HepG2 (cell line): ENCODE results near the gene VAMP2. TPM values are rescaled to one million over a fixed set of nuclear protein-coding genes. Genes with fewer than 3 reads are reported as not detected.
A peak's percentile ranks its signal among the peaks of the same experiment; 100 is the strongest.

ENCODE experiments used
- AGO1 ChIP-seq: fragments of 200-400 bp; formaldehyde crosslinking; IDR thresholded peaks from 2 replicates; pipeline ENCODE4 v1.6.1; 2017; ENCODE audit warnings: mild to moderate bottlenecking, low read depth, low read length, moderate library complexity; ENCODE audit not compliant: poor library complexity, severe bottlenecking
- ATF7-NPFF ChIP-seq: sonication (generic); formaldehyde crosslinking; IDR thresholded peaks from 2 replicates; pipeline ENCODE4 v1.8.1; 2023; ENCODE audit warnings: mild to moderate bottlenecking, low read depth, missing genetic modification reagents, moderate library complexity
- CREB1 ChIP-seq, 2 experiments: fragments of 450-650 bp in 1 of 2; IDR thresholded peaks; 2 replicates each; pipeline ENCODE4 v1.6.1; 2016 to 2017; ENCODE audit warnings: control low read depth in 1 of 2, mild to moderate bottlenecking in 1 of 2, missing compliant biosample characterization in 1 of 2, missing genetic modification characterization in 1 of 2
- DNMT1 ChIP-seq: sonication (generic); formaldehyde crosslinking; IDR thresholded peaks from 2 replicates; pipeline ENCODE4 v1.5.1; 2020; ENCODE audit warnings: mild to moderate bottlenecking, missing genetic modification reagents
- DR1 ChIP-seq: sonication (generic); formaldehyde crosslinking; IDR thresholded peaks from 2 replicates; pipeline ENCODE4 v1.8.0; 2021; ENCODE audit warnings: mild to moderate bottlenecking, missing genetic modification reagents, inconsistent platforms
- EHMT2 ChIP-seq: fragments of 200-600 bp; sonication (generic); IDR thresholded peaks from 2 replicates; pipeline ENCODE4 v1.7.0; 2017; ENCODE audit warnings: antibody characterized with exemption, low read depth, low read length, borderline replicate concordance
- HNRNPLL ChIP-seq: fragments of 200-400 bp; formaldehyde crosslinking; IDR thresholded peaks from 2 replicates; pipeline ENCODE4 v1.6.1; 2017; ENCODE audit warnings: mild to moderate bottlenecking, low read depth, low read length; ENCODE audit not compliant: poor library complexity, severe bottlenecking
- HOXA5 ChIP-seq: sonication (generic); formaldehyde crosslinking; IDR thresholded peaks from 2 replicates; pipeline ENCODE4 v1.4.0; 2020; ENCODE audit warnings: missing genetic modification reagents
- HOXD1 ChIP-seq: sonication (generic); formaldehyde crosslinking; IDR thresholded peaks from 2 replicates; pipeline ENCODE4 v1.5.0; 2020; ENCODE audit warnings: missing genetic modification reagents
- JDP2 ChIP-seq: sonication (generic); formaldehyde crosslinking; IDR thresholded peaks from 2 replicates; pipeline ENCODE4 v1.8.1; 2022; ENCODE audit warnings: missing genetic modification reagents, borderline replicate concordance
- JUNB ChIP-seq: sonication (generic); formaldehyde crosslinking; IDR thresholded peaks from 2 replicates; pipeline ENCODE4 v1.8.0; 2022; ENCODE audit warnings: missing genetic modification reagents, mild to moderate bottlenecking, borderline replicate concordance
- KDM4B ChIP-seq: sonication (generic); formaldehyde crosslinking; IDR thresholded peaks from 2 replicates; pipeline ENCODE4 v1.4.0; 2020; ENCODE audit warnings: missing genetic modification reagents
- KLF12 ChIP-seq: sonication (generic); formaldehyde crosslinking; IDR thresholded peaks from 2 replicates; pipeline ENCODE4 v1.4.0; 2020; ENCODE audit warnings: missing genetic modification reagents, borderline replicate concordance
- KLF16 ChIP-seq, 2 experiments: sonication (generic) in 1 of 2; formaldehyde crosslinking in 1 of 2; IDR thresholded peaks; 2 replicates each; pipeline versions ENCODE4 v1.6.1 to v1.8.0; 2016 to 2023; ENCODE audit warnings: missing genetic modification reagents in 2 of 2, missing compliant biosample characterization in 1 of 2
- MIER3 ChIP-seq: IDR thresholded peaks from 2 replicates; pipeline ENCODE4 v1.6.1; 2016; ENCODE audit warnings: missing compliant biosample characterization, borderline replicate concordance
- NAIF1 ChIP-seq: sonication (generic); formaldehyde crosslinking; IDR thresholded peaks from 2 replicates; pipeline ENCODE4 v1.5.0; 2020; ENCODE audit warnings: mild to moderate bottlenecking, missing genetic modification reagents, borderline replicate concordance
- PPARG ChIP-seq: conservative IDR thresholded peaks from 2 replicates; pipeline ENCODE4 v1.6.1; 2016; ENCODE audit warnings: missing biosample characterization, missing genetic modification reagents
- RARG ChIP-seq: sonication (generic); formaldehyde crosslinking; IDR thresholded peaks from 2 replicates; pipeline ENCODE4 v1.4.0; 2020; ENCODE audit warnings: low read depth, mild to moderate bottlenecking, missing genetic modification reagents
- RNF2 ChIP-seq: fragments of 450-650 bp; conservative IDR thresholded peaks from 2 replicates; pipeline ENCODE4 v1.6.1; 2016; ENCODE audit warnings: low read depth
- SP1 ChIP-seq, 2 experiments: fragments of 450-650 bp in 1 of 2; sonication (generic) in 1 of 2; formaldehyde crosslinking in 1 of 2; IDR thresholded peaks; 2 replicates each; pipeline versions ENCODE4 v1.4.0 to v1.6.1; 2016 to 2020; ENCODE audit warnings: missing genetic modification reagents in 1 of 2
- WIZ ChIP-seq: sonication (generic); formaldehyde crosslinking; IDR thresholded peaks from 2 replicates; pipeline ENCODE4 v1.5.1; 2020; ENCODE audit warnings: mild to moderate bottlenecking, missing genetic modification reagents
- ZFP90 ChIP-seq: sonication (generic); formaldehyde crosslinking; IDR thresholded peaks from 2 replicates; pipeline ENCODE4 v1.8.0; 2022; ENCODE audit warnings: missing genetic modification reagents, mild to moderate bottlenecking, inconsistent platforms, borderline replicate concordance
- ZIK1 ChIP-seq: sonication (generic); formaldehyde crosslinking; IDR thresholded peaks from 2 replicates; pipeline ENCODE4 v1.5.0; 2020; ENCODE audit warnings: mild to moderate bottlenecking, low read depth, missing genetic modification reagents, borderline replicate concordance
- ZNF501 ChIP-seq: sonication (generic); formaldehyde crosslinking; IDR thresholded peaks from 2 replicates; pipeline ENCODE4 v1.5.1; 2020; ENCODE audit warnings: mild to moderate bottlenecking, moderate library complexity, missing genetic modification reagents
- ZNF564 ChIP-seq: sonication (generic); formaldehyde crosslinking; IDR thresholded peaks from 2 replicates; pipeline ENCODE4 v1.8.1; 2023; ENCODE audit warnings: mild to moderate bottlenecking, missing genetic modification reagents
- ZNF567 ChIP-seq: sonication (generic); formaldehyde crosslinking; IDR thresholded peaks from 2 replicates; pipeline ENCODE4 v1.8.1; 2023; ENCODE audit warnings: mild to moderate bottlenecking, missing genetic modification reagents, borderline replicate concordance
- ZNF576 ChIP-seq: sonication (generic); formaldehyde crosslinking; IDR thresholded peaks from 2 replicates; pipeline ENCODE4 v1.4.0; 2020; ENCODE audit warnings: mild to moderate bottlenecking, missing genetic modification reagents
- ZNF891 ChIP-seq: sonication (generic); formaldehyde crosslinking; IDR thresholded peaks from 2 replicates; pipeline ENCODE4 v1.5.0; 2020; ENCODE audit warnings: mild to moderate bottlenecking, missing genetic modification reagents
- polyA plus RNA-seq, 8 experiments: library from polyadenylated mRNA; depleted of rRNA in 3 of 8; stranded (reverse) in 7 of 8; unstranded in 1 of 8; fragments of >200 nt; fragmentation: Illumina TruSeq in 4 of 8; extraction: Trizol in 4 of 8; gene quantifications; 2 replicates each; pipeline versions ENCODE4 v1.2.1 to v1.2.3, GENCODE V29; 2011 to 2016; ENCODE audit warnings: low read depth in 4 of 8, missing spikeins in 1 of 8, mixed read lengths in 1 of 8; ENCODE audit not compliant: insufficient read depth in 1 of 8
- total RNA-seq, 5 experiments: library from RNA; depleted of rRNA; stranded (reverse); fragments of >200 nt; fragmentation: Illumina TruSeq; extraction: Trizol; gene quantifications; 2 replicates each; pipeline ENCODE4 v1.2.3, GENCODE V29; 2016; ENCODE audit warnings: low read depth in 1 of 5

VAMP2 gene
- total and polyA plus RNA-seq, 2 of the 13 experiments (the other 11 are each of a cell fraction or from before 2014, with no cell fraction given) = 3.9 to 17.2 TPM

- TF ChIP-seq SP1 (IDR thresholded peaks at IDR 0.05) (no peak), SP1 (CRISPR knock-in tag; IDR thresholded peaks at IDR 0.05) (no peak), RARG (0 out of 2 replicates have a peak, but pooled peaks have one; percentile 61), ZFP90 (CRISPR knock-in tag) (peak; percentile 68; the same call in 1 of the 2 replicates), ZNF576 (CRISPR knock-in tag) (no peak), DR1 (CRISPR knock-in tag) (peak; percentile 76; the same call in 1 of the 2 replicates), ZIK1 (no peak), KLF16 (CRISPR knock-in tag; IDR thresholded peaks at IDR 0.05) (peak in 1 of 2 experiments; percentile 64; a peak in 2 of 4 replicates), AGO1 (no peak), HOXD1 (CRISPR knock-in tag) (0 out of 2 replicates have a peak, but pooled peaks have one; percentile 52), WIZ (no peak), MIER3 (CRISPR knock-in tag) (no peak), KDM4B (CRISPR knock-in tag) (no peak), JDP2 (CRISPR knock-in tag) (no peak), ATF7-NPFF (CRISPR knock-in tag) (peak; percentile 97), HOXA5 (CRISPR knock-in tag) (no peak), KLF12 (CRISPR knock-in tag) (0 out of 2 replicates have a peak, but pooled peaks have one; percentile 52), DNMT1 (CRISPR knock-in tag) (0 out of 2 replicates have a peak, but pooled peaks have one; percentile 59), RNF2 (no peak), NAIF1 (CRISPR knock-in tag) (peak; percentile 34; the same call in 1 of the 2 replicates), ZNF501 (CRISPR knock-in tag) (peak; percentile 71; the same call in 1 of the 2 replicates), ZNF567 (CRISPR knock-in tag) (no peak; the same call in 1 of the 2 replicates), JUNB (CRISPR knock-in tag) (0 out of 2 replicates have a peak, but pooled peaks have one; percentile 43), ZNF564 (no peak), HNRNPLL (peak; percentile 57), EHMT2 (no peak), CREB1 (IDR thresholded peaks at IDR 0.05) (peak; percentile 92), CREB1 (CRISPR knock-in tag; IDR thresholded peaks at IDR 0.05) (peak; percentile 95), PPARG (no peak), ZNF891 (CRISPR knock-in tag) (no peak; the same call in 1 of the 2 replicates)
Observed at GRCh38 chr17:8209907-8210760, 47.4 kb upstream of the VAMP2 start, which contains the start of gene AURKB (continued).
